HCT116 (cell line): ENCODE data around the gene HLCS.

Source experiments
- CBX3 ChIP-seq: IDR thresholded peaks from 2 replicates; pipeline ENCODE4 v1.6.1; 2012; ENCODE audit warnings: low read depth
- TF ChIP-seq, protein P1 (sequence below), 3 experiments: fragments of 200-600 bp in 1 of 3; sonication (generic) in 1 of 3; IDR thresholded peaks in 2 of 3; conservative IDR thresholded peaks in 1 of 3; 2 replicates each; pipeline ENCODE4 v1.5.1; 2012 to 2017; ENCODE audit warnings: low read depth in 2 of 3, low read length in 2 of 3, antibody characterized with exemption in 1 of 3, borderline replicate concordance in 1 of 3, control low read depth in 1 of 3, mild to moderate bottlenecking in 1 of 3, mixed read lengths in 1 of 3, mixed run types in 1 of 3, moderate library complexity in 1 of 3; ENCODE audit not compliant: insufficient read depth in 1 of 3

DNA sequence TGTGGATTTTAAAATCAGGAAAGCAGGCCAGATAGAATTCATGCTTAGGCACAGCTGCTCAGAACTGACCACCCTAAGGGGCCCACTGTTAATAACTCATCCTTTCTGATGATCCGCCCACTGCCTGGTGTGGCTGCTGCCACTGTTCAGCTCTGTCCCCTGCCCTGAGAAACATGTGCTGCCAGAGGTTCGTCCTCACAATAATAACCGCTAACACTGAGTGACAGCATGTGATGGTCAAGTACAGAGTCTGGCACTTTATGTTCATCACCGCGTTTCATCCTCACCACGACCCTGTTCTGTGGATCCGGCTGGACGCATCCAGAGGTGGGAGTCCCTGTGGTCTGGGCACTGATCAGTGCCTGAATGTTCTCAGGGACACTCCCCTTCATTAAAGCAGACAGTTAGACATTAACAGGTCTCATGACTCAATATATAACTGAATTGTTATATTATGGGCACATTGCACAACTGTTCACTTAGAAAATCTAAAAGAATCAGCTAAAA is 159.0 kb downstream of the HLCS start:
- TF ChIP-seq, protein P1, sequence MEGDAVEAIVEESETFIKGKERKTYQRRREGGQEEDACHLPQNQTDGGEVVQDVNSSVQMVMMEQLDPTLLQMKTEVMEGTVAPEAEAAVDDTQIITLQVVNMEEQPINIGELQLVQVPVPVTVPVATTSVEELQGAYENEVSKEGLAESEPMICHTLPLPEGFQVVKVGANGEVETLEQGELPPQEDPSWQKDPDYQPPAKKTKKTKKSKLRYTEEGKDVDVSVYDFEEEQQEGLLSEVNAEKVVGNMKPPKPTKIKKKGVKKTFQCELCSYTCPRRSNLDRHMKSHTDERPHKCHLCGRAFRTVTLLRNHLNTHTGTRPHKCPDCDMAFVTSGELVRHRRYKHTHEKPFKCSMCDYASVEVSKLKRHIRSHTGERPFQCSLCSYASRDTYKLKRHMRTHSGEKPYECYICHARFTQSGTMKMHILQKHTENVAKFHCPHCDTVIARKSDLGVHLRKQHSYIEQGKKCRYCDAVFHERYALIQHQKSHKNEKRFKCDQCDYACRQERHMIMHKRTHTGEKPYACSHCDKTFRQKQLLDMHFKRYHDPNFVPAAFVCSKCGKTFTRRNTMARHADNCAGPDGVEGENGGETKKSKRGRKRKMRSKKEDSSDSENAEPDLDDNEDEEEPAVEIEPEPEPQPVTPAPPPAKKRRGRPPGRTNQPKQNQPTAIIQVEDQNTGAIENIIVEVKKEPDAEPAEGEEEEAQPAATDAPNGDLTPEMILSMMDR (IDR thresholded peaks at IDR 0.05 in 2 of 3, conservative IDR thresholded peaks at IDR 0.05 in 1 of 3; ENCODE audit: borderline replicate concordance in 1 of 3, insufficient read depth in 1 of 3, low read depth in 2 of 3, low read length in 2 of 3): no peak
- no peak for TF ChIP-seq CBX3
